Pericardium fibroblast (primary cell): ENCODE measurements around the gene ARMH3. TPM values are rescaled to one million over a fixed set of nuclear protein-coding genes. Genes with fewer than 3 reads are reported as not detected.

Experiments used
- total RNA-seq: library from RNA; depleted of rRNA; stranded (reverse); fragments of >200 nt; gene quantifications from 2 replicates; pipeline ENCODE4 v1.2.3, GENCODE V29; 2015

ARMH3 gene, protein sequence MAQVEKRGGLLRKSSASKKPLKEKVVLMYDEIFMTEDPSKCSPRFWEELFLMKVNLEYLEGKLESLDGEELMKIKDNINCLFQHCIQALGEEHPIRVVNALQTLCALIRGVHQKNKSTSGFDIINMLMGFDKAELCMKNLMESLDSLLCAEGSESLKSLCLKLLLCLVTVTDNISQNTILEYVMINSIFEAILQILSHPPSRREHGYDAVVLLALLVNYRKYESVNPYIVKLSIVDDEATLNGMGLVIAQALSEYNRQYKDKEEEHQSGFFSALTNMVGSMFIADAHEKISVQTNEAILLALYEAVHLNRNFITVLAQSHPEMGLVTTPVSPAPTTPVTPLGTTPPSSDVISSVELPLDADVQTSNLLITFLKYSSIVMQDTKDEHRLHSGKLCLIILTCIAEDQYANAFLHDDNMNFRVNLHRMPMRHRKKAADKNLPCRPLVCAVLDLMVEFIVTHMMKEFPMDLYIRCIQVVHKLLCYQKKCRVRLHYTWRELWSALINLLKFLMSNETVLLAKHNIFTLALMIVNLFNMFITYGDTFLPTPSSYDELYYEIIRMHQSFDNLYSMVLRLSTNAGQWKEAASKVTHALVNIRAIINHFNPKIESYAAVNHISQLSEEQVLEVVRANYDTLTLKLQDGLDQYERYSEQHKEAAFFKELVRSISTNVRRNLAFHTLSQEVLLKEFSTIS
- total RNA-seq = 5.7 and 7.7 TPM in 2 replicates

DNA sequence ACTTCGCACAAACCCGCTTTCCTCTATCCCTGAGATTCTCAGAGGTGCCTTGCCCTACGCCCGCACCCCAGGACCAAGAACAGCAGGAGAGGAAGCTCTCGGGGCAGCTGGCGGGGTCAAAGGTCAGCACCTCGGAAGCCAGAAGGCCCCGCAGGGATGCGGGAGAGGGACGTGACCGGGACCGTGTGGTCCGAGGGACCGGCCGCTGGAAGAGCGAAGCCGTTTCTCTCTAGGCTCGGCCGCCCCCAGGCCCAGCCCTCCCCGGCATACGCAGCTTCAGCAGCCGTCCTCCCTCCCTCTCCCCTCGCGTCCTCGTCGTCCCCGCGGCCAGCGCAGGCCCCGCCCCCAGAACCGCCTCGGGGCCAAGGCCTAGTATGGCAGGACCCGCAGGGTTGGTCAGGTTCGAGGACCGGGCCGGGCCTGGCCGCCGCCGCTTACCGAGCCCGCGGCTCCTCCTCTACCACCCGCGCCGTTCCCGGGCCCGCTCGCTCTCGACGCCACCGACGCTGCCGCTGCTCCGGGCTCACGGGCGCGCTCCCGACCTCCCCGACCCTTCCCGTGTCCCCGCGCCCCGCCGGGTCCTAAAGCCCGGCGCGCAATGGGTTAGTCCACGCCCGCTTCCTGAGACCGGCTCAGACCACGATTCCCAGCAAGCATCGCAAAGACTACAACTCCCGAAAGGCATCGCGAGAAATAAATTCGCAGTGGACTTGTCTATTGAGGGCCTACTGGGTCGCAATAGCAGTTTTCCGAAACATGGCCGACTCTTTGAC lies at the start of gene ARMH3:
Gene ARMH3 (minus strand): TSS at position 527 of the 773 bp plus-strand sequence. CDS start 16,059 bp downstream, outside the sequence.

DNA sequence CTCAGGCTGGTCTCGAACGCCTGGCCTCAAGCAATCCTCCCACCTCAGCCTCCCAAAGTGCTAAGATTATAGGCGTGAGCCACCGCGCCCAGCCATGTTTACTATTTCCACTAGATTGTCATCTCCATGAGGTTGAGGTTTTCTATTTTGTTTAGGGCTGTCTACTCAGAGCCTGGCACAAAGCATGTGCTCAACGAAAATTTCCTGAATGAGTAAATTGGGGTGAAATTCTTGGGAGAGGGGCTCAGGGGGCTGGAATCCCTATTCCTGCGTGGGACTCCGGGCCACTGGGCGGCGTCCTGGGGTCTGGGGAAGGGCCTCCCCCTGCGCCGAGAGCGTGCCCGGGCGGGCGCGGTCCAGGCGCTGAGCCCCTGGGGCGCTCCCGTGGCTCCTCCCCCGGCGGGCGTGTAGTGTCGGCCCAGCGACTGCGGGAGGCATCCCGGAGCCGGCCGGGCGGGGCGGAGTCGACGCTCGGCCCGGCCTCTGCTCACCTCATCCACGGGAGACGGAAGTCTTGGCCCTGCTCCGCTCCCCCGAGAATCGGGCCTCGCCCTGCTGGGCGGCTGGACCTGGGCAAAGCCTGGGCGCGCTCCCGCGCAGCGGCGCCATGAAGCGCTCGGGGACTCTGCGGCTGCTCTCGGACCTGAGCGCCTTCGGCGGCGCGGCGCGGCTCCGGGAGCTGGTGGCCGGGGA lies 9.0 kb upstream of the ARMH3 start, which contains the start of gene HPS6:
Gene HPS6 (plus strand): TSS at position 482 of the 693 bp plus-strand sequence. CDS start 126 bp downstream, at position 608.

DNA sequence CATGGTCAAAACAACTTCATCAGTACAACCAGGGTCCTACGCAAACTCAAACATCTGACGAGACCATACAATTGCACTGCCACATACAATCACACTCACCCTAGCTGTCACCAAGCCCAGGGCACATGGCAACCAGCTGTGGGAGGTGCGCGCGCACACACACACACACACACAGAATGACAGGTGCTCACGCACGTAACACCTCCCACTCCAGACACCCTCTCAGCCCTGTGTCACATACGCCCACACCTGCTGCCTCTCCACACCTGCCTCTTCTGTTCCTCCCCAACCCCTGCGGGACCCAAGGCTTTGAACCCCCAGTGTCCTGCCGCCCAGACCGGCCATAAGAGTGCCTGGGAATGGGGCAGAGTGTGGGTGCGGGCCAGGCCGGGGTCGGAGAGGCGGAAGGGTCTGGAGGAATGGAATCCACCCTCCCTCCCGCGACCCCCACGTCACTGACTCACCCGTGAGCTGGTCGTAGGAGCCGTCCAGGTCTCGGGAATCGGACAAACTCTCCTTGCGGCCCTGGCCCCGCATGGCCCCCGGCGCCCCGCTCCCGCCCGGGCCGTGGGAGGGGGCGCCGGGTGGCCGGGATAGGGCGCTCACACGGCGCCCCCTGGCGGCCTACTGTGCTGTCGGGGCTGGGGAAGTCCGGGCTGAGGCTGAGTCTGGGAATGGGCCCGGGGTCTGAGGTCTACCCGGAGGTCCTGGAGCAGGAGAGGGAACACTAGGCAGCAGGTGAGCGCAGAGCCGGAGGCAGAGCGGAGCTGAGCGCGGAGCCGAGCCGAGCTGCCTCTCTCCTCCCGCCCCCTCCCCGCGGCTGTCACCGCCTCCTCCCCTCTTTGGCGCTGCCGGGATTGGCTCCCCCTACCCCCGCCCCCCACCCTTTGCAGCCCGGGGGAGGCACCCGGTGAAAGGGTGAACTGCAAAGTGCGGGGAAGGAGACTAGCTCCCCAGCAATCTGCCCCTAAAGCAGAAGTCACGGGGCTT lies 212.6 kb downstream of the ARMH3 start, which contains the start of gene KCNIP2:
Gene KCNIP2 (minus strand): TSS at position 769 of the 990 bp plus-strand sequence. CDS start 232 bp downstream, at position 537.

DNA sequence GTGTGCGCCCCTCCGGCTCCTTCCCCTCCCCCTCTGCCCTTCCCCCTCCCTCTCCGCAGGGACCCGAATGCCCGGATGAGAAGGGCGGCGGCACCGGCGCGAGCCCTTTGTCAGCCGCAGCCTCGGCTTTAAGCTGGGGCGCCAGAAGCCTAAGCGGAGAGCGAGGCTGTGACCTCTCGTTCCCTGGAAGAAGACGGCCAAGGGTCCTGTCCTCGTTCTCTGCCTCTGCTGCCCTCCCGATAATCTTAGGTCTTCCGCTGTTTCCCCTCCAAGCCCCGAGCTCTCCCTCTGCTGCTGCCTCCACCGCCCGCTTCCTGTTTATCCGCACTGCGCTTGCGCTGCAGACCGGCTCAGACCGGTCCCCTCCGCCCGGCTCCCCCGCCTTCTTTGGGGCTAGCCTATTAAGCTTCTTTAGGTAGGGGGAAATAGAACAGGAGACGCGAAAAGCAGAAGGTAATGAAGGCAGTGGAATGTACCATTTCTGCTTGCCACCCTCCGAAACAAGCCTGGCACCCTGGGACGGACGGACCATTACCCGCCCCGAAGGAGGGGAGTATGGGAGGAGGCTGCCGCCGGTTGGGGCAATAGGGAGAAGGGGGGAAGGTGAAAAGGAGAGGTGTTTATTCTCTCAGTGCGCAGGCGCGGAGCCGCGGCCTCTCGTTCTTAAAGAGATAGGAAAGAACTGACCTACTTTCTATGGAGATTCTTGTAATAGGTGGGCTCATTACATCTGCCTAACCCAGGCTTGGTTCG lies 237.7 kb downstream of the ARMH3 start, which contains the start of gene OGA:
Gene OGA (minus strand): TSS at position 326 of the 753 bp plus-strand sequence. CDS start 422 bp downstream, outside the sequence.

Other genes with a start within 250 kb of the ARMH3 start
- 38.5 and 44.7 TPM in 2 replicates for gene OGA, start 237.7 kb downstream of the ARMH3 start, total RNA-seq
- 0.12 TPM in 1 of 2 replicates, not detected in the other for gene KCNIP2, start 212.4 kb downstream of the ARMH3 start, total RNA-seq
- 32.8 and 38.7 TPM in 2 replicates for gene HPS6, start 9.2 kb upstream of the ARMH3 start, total RNA-seq
- gene LDB1, start 64.2 kb upstream of the ARMH3 start, total RNA-seq = 44.2 and 68.1 TPM in 2 replicates
- gene PPRC1, start 76.9 kb upstream of the ARMH3 start, total RNA-seq = 14.7 and 17.3 TPM in 2 replicates
- gene NOLC1, start 96.2 kb upstream of the ARMH3 start, total RNA-seq = 37.6 and 67.2 TPM in 2 replicates
- 0.68 and 1.2 TPM in 2 replicates for gene ELOVL3, start 170.1 kb upstream of the ARMH3 start, total RNA-seq
- 0.17 and 1.5 TPM in 2 replicates for gene PITX3, start 185.3 kb upstream of the ARMH3 start, total RNA-seq
- 36.1 and 43.4 TPM in 2 replicates for gene GBF1, start 189.4 kb upstream of the ARMH3 start, total RNA-seq